ENCODE data around the gene HMGB4.

HMGB4 gene

DNA sequence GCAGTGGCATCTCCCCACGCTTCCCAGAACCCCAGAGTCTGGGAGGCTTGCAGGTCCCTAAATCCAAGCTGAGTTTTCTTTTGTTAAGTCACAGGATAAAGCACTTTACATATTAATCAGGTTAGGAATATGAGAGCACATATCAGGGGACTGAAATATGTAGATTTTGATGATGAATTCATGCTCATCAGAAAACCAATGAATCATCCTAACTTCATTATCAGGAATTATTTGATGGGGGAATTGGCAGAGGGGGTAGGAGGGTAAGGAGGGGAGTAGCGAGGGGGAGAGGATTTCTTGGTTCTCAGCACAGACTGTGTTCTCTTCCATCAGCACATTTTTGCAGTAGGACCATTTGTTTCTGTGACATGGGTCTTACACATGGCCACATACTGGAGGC is 32.1 kb downstream of the HMGB4 start:
- no peak for ATAC-seq (replicated peaks)
- H3K27me3 Mint-ChIP-seq, result peaks cover 7 to 15% of the 10 kb centered on the region in 2 donors
- no peaks in the 10 kb centered on the region for H3K36me3 Mint-ChIP-seq
- peaks cover 0 to 4% of the 10 kb centered on the region in 2 donors for H3K9me3 Mint-ChIP-seq
- H3K4me1 Mint-ChIP-seq, result no peaks in the 10 kb centered on the region
- DNase-seq, result no peak
- no peak overlapping the region for H3K4me3 Mint-ChIP-seq
- H3K27ac Mint-ChIP-seq, result no peak overlapping the region

GRCh38 chr1:33897092-33897725 is 33.3 kb downstream of the HMGB4 start:
- Mint-ChIP-seq H3K4me1 (no peaks in the 10 kb centered on the region), H3K36me3 (no peaks in the 10 kb centered on the region), H3K4me3 (no peak overlapping the region), H3K27ac (no peak overlapping the region), H3K27me3 (peaks cover 7 to 18% of the 10 kb centered on the region in 2 donors), H3K9me3 (peaks cover 0 to 4% of the 10 kb centered on the region in 2 donors)
- ATAC-seq (replicated peaks) (no peak), DNase-seq (no peak)

DNA sequence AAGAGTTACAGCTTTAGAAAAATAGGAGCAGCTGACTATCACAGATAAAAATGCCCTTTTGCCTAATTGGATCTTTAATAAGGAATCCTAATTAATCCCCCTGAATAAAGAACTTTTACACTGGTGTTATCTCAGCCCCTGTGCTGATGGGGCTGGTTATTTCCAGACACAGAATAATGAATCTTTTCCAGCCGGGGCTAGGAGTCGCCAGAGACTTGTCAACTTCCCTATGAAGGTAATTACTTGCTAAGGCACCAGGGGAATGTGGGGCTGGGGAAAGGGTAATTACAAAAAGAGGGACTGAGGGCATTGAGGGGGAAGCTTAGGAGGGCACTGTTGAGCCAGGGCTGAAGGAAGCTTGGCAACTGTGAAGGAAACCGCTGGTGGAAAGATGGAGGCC is 34.5 kb downstream of the HMGB4 start:
- Mint-ChIP-seq H3K4me3 (no peak overlapping the region), H3K4me1 (no peaks in the 10 kb centered on the region), H3K27me3 (peaks cover 7 to 18% of the 10 kb centered on the region in 2 donors), H3K36me3 (no peaks in the 10 kb centered on the region), H3K27ac (no peak overlapping the region), H3K9me3 (peaks cover 0 to 2% of the 10 kb centered on the region in 2 donors)
- DNase-seq (no peak), ATAC-seq (replicated peaks) (no peak)

DNA sequence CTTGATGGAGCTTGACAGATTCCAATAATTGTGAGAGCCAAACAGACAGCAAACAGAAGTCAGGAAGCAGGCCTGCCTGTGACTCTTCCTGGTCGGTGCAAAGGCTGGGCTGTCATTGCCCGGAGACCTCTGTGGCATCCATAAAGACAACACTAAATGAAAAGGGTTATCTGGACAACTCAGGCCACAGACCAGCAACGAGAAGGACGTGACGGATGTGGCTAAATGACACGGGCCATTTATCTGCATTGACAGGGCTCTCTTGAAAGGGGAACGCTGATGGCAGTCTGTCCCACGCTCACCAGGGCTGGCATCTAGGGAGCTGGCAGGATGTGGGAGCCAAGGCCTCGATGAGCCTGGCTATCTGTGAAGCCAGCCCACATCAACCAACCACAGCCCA is 35.0 kb downstream of the HMGB4 start:
- Mint-ChIP-seq H3K4me3 (no peak overlapping the region), H3K27ac (no peak overlapping the region), H3K27me3 (peaks cover 7 to 22% of the 10 kb centered on the region in 2 donors), H3K36me3 (no peaks in the 10 kb centered on the region), H3K9me3 (peaks cover 0 to 2% of the 10 kb centered on the region in 2 donors), H3K4me1 (no peaks in the 10 kb centered on the region)
- no peak for DNase-seq
- no peak for ATAC-seq (replicated peaks)

GRCh38 chr1:33899746-33900145 is 35.9 kb downstream of the HMGB4 start:
- no peaks in the 10 kb centered on the region for H3K36me3 Mint-ChIP-seq
- no peak overlapping the region for H3K4me3 Mint-ChIP-seq
- H3K27ac Mint-ChIP-seq, result no peak overlapping the region
- peaks cover 7 to 22% of the 10 kb centered on the region in 2 donors for H3K27me3 Mint-ChIP-seq
- ATAC-seq (replicated peaks), result peak in 1 of 2 donors; percentile 7
- peaks cover 0 to 2% of the 10 kb centered on the region in 2 donors for H3K9me3 Mint-ChIP-seq
- no peaks in the 10 kb centered on the region for H3K4me1 Mint-ChIP-seq
- no peak for DNase-seq

DNA sequence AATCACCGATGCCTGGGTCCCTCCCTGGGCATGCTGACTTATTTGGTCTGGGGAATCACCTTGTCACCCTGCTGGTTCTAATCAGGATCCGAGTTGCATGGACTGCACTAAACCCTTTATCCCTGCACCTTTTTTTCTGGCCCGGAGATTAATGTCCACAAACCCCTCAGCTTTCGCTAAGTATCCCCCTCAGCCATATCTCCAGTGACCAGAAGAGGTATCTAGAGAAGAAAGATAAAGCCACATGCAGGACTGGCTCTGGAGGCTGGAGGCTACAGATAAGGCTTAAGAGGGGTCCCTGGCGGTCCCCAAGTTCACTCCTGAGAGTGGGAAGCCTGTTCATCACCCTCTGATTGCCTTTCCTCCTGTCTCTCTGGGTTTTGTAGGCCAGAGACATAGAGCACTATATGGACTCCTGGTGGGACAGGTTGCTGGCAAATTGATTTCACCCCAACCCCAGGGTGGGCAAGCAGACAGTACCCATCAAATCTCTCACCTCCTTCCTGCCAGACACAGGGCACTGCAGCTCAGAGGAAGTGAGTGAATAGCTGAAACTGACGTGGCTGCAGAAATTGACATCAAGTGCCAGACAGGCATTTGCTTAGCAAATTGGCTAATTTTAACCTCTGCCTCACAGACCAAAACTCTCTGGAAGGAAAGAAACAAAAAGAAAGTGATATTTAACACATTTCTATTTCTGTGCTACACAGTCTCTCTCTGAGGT is 38.8 kb downstream of the HMGB4 start:
- no peaks in the 10 kb centered on the region for H3K4me1 Mint-ChIP-seq
- no peak overlapping the region for H3K27ac Mint-ChIP-seq
- peaks cover 0 to 7% of the 10 kb centered on the region in 2 donors for H3K9me3 Mint-ChIP-seq
- no peak for DNase-seq
- H3K36me3 Mint-ChIP-seq, result no peaks in the 10 kb centered on the region
- no peak overlapping the region for H3K4me3 Mint-ChIP-seq
- H3K27me3 Mint-ChIP-seq, result peaks cover 0 to 11% of the 10 kb centered on the region in 2 donors
- peak; percentile 36 to 50 for ATAC-seq (replicated peaks)

DNA sequence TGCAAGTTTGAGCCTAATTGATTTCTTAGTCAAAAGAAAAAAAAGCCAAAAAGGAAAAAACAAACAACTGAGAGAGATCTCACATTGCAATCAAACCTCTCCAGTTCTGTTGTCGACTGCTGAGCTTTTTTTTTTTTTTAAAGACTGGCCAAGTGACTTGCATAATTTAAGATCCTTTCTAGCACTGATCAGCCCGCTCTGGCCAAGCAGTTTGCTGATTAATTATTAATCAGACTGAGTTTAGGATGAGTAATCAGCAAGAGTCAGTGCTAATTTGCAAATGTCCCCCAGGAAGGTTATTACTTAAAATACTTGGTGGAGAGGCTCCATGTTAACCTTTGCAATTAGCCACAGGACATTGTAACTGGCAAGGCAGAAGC is 39.3 kb downstream of the HMGB4 start:
- H3K27me3 Mint-ChIP-seq, result peaks cover 0 to 11% of the 10 kb centered on the region in 2 donors

GRCh38 chr1:33905241-33905640 is 41.4 kb downstream of the HMGB4 start:
- no peak for ATAC-seq (replicated peaks)
- peaks cover 5 to 11% of the 10 kb centered on the region in 2 donors for H3K27me3 Mint-ChIP-seq
- no peaks in the 10 kb centered on the region for H3K4me1 Mint-ChIP-seq
- H3K4me3 Mint-ChIP-seq, result no peak overlapping the region
- no peak overlapping the region for H3K27ac Mint-ChIP-seq
- no peak for DNase-seq
- H3K9me3 Mint-ChIP-seq, result peaks cover 0 to 7% of the 10 kb centered on the region in 2 donors
- H3K36me3 Mint-ChIP-seq, result no peaks in the 10 kb centered on the region

More for the DNA sequence above, 39.3 kb downstream of the HMGB4 start:
- Mint-ChIP-seq H3K9me3 (peaks cover 0 to 7% of the 10 kb centered on the region in 2 donors), H3K27ac (no peak overlapping the region), H3K4me3 (no peak overlapping the region), H3K4me1 (no peaks in the 10 kb centered on the region), H3K36me3 (no peaks in the 10 kb centered on the region)
- no peak for DNase-seq
- peak; percentile 27 to 43 for ATAC-seq (replicated peaks)

DNA sequence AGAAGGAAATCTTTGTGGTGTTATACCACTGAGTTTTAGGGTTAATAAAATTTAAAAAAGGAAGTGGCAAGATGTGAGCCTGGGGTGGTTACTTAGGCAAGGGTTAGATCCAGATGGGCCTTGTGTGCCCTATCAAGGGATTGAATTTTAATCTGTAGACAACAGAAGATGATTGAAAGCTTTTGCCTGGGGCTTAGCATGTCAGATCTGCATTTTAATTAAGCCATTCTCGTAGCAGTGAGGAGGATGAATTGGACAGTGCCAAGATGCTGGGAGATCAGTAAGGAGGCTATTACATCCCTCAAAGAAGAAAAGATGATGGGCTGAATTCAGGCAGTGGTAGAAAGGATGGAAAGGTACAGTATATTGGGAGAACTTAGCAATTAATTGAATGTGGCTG is 42.3 kb downstream of the HMGB4 start:
- Mint-ChIP-seq H3K4me3 (no peak overlapping the region), H3K9me3 (peaks cover 0 to 7% of the 10 kb centered on the region in 2 donors), H3K27ac (no peak overlapping the region), H3K4me1 (no peaks in the 10 kb centered on the region), H3K36me3 (no peaks in the 10 kb centered on the region), H3K27me3 (peaks cover 5% of the 10 kb centered on the region in 2 donors)
- ATAC-seq (replicated peaks), result no peak
- no peak for DNase-seq

GRCh38 chr1:33908324-33908956 is 44.6 kb downstream of the HMGB4 start:
- no peak for ATAC-seq (replicated peaks)
- H3K36me3 Mint-ChIP-seq, result no peaks in the 10 kb centered on the region
- H3K4me1 Mint-ChIP-seq, result no peaks in the 10 kb centered on the region
- no peak for DNase-seq
- H3K27me3 Mint-ChIP-seq, result peaks cover 4 to 11% of the 10 kb centered on the region in 2 donors
- H3K27ac Mint-ChIP-seq, result no peak overlapping the region
- H3K9me3 Mint-ChIP-seq, result peaks cover 0 to 7% of the 10 kb centered on the region in 2 donors
- H3K4me3 Mint-ChIP-seq, result no peak overlapping the region

Data from stimulated activated naive B cell treated with anti-CD40 and anti-IgM and Interleukin-4, amounts not matched to agents 10 μg/mL and 1 μg/mL and 100 μg/mL, for 72 hours (primary cell).